Adrenal gland (tissue), 5 donors: ENCODE results near the gene RAI14.

Source experiments
- POLR2A ChIP-seq, 2 donors: fragments of 450-650 bp; IDR thresholded peaks; one replicate each; pipeline ENCODE4 v1.6.1; 2017; ENCODE audit warnings: antibody characterized with exemption in 2 of 2, mild to moderate bottlenecking in 2 of 2, moderate library complexity in 1 of 2
- TF ChIP-seq, protein P1 (sequence below), 6 experiments: fragments of 450-650 bp in 4 of 6; fragments of 200-600 bp in 2 of 6; sonication (generic) in 1 of 6; IDR thresholded peaks; 1 replicate in 5 of 6; 2 replicates in 1 of 6; pipeline versions ENCODE4 v1.5.1 to v1.8.0; 2016 to 2021; ENCODE audit warnings: antibody characterized with exemption in 6 of 6, mild to moderate bottlenecking in 2 of 6, moderate library complexity in 1 of 6
- donor health status: DM: no; HTN: no; CAD: no.

GRCh38 chr5:34822956-34823715, 167.0 kb downstream of the RAI14 start:
- TF ChIP-seq, protein P1, sequence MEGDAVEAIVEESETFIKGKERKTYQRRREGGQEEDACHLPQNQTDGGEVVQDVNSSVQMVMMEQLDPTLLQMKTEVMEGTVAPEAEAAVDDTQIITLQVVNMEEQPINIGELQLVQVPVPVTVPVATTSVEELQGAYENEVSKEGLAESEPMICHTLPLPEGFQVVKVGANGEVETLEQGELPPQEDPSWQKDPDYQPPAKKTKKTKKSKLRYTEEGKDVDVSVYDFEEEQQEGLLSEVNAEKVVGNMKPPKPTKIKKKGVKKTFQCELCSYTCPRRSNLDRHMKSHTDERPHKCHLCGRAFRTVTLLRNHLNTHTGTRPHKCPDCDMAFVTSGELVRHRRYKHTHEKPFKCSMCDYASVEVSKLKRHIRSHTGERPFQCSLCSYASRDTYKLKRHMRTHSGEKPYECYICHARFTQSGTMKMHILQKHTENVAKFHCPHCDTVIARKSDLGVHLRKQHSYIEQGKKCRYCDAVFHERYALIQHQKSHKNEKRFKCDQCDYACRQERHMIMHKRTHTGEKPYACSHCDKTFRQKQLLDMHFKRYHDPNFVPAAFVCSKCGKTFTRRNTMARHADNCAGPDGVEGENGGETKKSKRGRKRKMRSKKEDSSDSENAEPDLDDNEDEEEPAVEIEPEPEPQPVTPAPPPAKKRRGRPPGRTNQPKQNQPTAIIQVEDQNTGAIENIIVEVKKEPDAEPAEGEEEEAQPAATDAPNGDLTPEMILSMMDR (IDR thresholded peaks at IDR 0.05): no peak
- no peak for TF ChIP-seq POLR2A (IDR thresholded peaks at IDR 0.05)
